DND-41 (cell line): ENCODE measurements around the gene EHMT1.

ENCODE experiments used
- ATAC-seq: fragments of 200-7000 bp; cut with Tn5 transposase; 3 replicates; pipeline ENCODE4 v1.9.1; 2021; ENCODE audit warnings: low read depth; ENCODE audit not compliant: insufficient read depth
- DNase-seq: peaks from one replicate; pipeline ENCODE4 v3.0.0-alpha.2; 2020
- H2AFZ ChIP-seq: 2 replicates; pipeline ENCODE4 v1.6.0; 2012; ENCODE audit warnings: low read depth, low read length
- H3K27ac ChIP-seq: 2 replicates; pipeline ENCODE4 v1.5.1; 2012; ENCODE audit warnings: low read length, inconsistent platforms
- H3K27me3 ChIP-seq: fragments of 200-600 bp; sonication (generic); 2 replicates; pipeline ENCODE4 v1.6.0; 2012; ENCODE audit warnings: low read length, mild to moderate bottlenecking, inconsistent platforms; ENCODE audit not compliant: insufficient read depth, poor library complexity
- H3K36me3 ChIP-seq: 2 replicates; pipeline ENCODE4 v1.5.1; 2012; ENCODE audit warnings: low read length, inconsistent platforms; ENCODE audit not compliant: insufficient read depth
- H3K4me1 ChIP-seq: 2 replicates; pipeline ENCODE4 v1.5.1; 2012; ENCODE audit warnings: mild to moderate bottlenecking, low read length; ENCODE audit not compliant: insufficient read depth
- H3K4me2 ChIP-seq: 2 replicates; pipeline ENCODE4 v1.6.0; 2012; ENCODE audit warnings: mild to moderate bottlenecking, moderate library complexity, low read length, inconsistent platforms; ENCODE audit not compliant: insufficient read depth
- H3K4me3 ChIP-seq, 2 experiments: fragments of 200-600 bp in 1 of 2; shearing (Covaris generic) in 1 of 2; 2 replicates each; pipeline ENCODE4 v1.5.1; 2012 to 2016; ENCODE audit warnings: inconsistent platforms in 2 of 2, low read length in 2 of 2, mild to moderate bottlenecking in 2 of 2, low read depth in 1 of 2, moderate library complexity in 1 of 2
- H3K79me2 ChIP-seq: 2 replicates; pipeline ENCODE4 v1.6.0; 2012; ENCODE audit warnings: low read length, inconsistent platforms; ENCODE audit not compliant: insufficient read depth
- H3K9ac ChIP-seq: 2 replicates; pipeline ENCODE4 v1.6.0; 2012; ENCODE audit warnings: low read depth, mild to moderate bottlenecking, inconsistent platforms, low read length, moderate library complexity
- H3K9me3 ChIP-seq: 2 replicates; pipeline ENCODE4 v1.5.1; 2012; ENCODE audit warnings: low read length, moderate library complexity, mild to moderate bottlenecking, inconsistent platforms; ENCODE audit not compliant: insufficient read depth, severe bottlenecking
- H4K20me1 ChIP-seq: 2 replicates; pipeline ENCODE4 v1.6.0; 2012; ENCODE audit warnings: low read length; ENCODE audit not compliant: insufficient read depth
- CTCF ChIP-seq: IDR thresholded peaks from 2 replicates; pipeline ENCODE4 v1.5.1; 2012; ENCODE audit warnings: borderline replicate concordance, low read length, moderate library complexity, mild to moderate bottlenecking; ENCODE audit not compliant: poor library complexity, severe bottlenecking; ENCODE audit errors: extremely low read depth
- EZH2 ChIP-seq: IDR thresholded peaks from 3 replicates; pipeline ENCODE4 v1.6.1; 2012; ENCODE audit warnings: borderline replicate concordance, low read depth, mild to moderate bottlenecking, moderate library complexity, low read length, inconsistent platforms; ENCODE audit not compliant: severe bottlenecking

EHMT1 gene

GRCh38 chr9:137797206-137798120 is 178.7 kb downstream of the EHMT1 start:
- no peak for DNase-seq
- H3K27ac ChIP-seq = no peak overlapping the region
- no peak for ATAC-seq

GRCh38 chr9:137798142-137798541 is 179.3 kb downstream of the EHMT1 start:
- no peak for TF ChIP-seq CTCF
- TF ChIP-seq EZH2 = no peak
- ATAC-seq (no peak), DNase-seq (no peak)
- Histone ChIP-seq H3K79me2 (no peaks in the 10 kb centered on the region), H3K4me2 (no peak overlapping the region), H3K27me3 (no peaks in the 10 kb centered on the region), H3K36me3 (peaks cover 83% of the 10 kb centered on the region), H3K9me3 (no peaks in the 10 kb centered on the region), H3K4me1 (no peaks in the 10 kb centered on the region), H3K27ac (no peak overlapping the region), H2AFZ (no peak overlapping the region), H3K9ac (no peak overlapping the region), H3K4me3 (no peak overlapping the region), H4K20me1 (peaks cover 3% of the 10 kb centered on the region; the same call in 1 of the 2 replicates)

More at GRCh38 chr9:137797206-137798120, 178.7 kb downstream of the EHMT1 start:
- Histone ChIP-seq H3K27me3 (no peaks in the 10 kb centered on the region), H3K4me2 (no peak overlapping the region), H3K9ac (no peak overlapping the region), H3K4me1 (no peaks in the 10 kb centered on the region), H3K36me3 (peaks cover 83% of the 10 kb centered on the region), H3K9me3 (no peaks in the 10 kb centered on the region), H2AFZ (no peak overlapping the region), H4K20me1 (peaks cover 3% of the 10 kb centered on the region; the same call in 1 of the 2 replicates), H3K4me3 (no peak overlapping the region), H3K79me2 (no peaks in the 10 kb centered on the region)
- TF ChIP-seq EZH2 = no peak
- no peak for TF ChIP-seq CTCF

- H3K36me3 ChIP-seq = peaks cover 83% of the 10 kb centered on the region
- no peak overlapping the region for H3K4me3 ChIP-seq
- H3K4me1 ChIP-seq = no peaks in the 10 kb centered on the region
- no peaks in the 10 kb centered on the region for H3K9me3 ChIP-seq
- peaks cover 3% of the 10 kb centered on the region; the same call in 1 of the 2 replicates for H4K20me1 ChIP-seq
- H2AFZ ChIP-seq = no peak overlapping the region
- no peak for DNase-seq
- no peak for TF ChIP-seq EZH2
- TF ChIP-seq CTCF = no peak
- no peak overlapping the region for H3K27ac ChIP-seq
- no peak overlapping the region for H3K4me2 ChIP-seq
- H3K79me2 ChIP-seq = no peaks in the 10 kb centered on the region
- H3K9ac ChIP-seq = no peak overlapping the region
- no peaks in the 10 kb centered on the region for H3K27me3 ChIP-seq
- ATAC-seq = no peak
These were observed 180.3 kb downstream of the EHMT1 start for GRCh38 chr9:137798901-137799629.
